ENCODE results near the gene KANK2.

DNA sequence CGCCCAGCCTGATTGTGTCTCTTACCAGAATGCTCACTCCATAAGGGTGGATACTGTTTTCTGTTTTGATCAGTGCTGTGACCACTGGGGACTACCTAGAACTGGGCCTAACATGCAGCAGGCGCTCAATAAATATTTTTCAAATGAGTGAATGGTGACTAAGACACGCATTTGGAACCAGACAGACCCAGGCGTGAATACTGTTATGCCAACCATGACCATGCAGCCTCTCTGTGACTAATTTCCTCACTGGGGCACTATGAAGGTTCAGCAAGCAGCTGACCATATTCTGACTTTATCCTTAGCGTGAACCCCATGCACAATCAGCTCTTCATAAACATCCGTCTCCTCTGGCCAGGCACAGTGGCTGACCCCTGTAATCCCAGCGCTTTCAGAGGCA, 28.8 kb downstream of the KANK2 start:
- TF ChIP-seq, protein P1, sequence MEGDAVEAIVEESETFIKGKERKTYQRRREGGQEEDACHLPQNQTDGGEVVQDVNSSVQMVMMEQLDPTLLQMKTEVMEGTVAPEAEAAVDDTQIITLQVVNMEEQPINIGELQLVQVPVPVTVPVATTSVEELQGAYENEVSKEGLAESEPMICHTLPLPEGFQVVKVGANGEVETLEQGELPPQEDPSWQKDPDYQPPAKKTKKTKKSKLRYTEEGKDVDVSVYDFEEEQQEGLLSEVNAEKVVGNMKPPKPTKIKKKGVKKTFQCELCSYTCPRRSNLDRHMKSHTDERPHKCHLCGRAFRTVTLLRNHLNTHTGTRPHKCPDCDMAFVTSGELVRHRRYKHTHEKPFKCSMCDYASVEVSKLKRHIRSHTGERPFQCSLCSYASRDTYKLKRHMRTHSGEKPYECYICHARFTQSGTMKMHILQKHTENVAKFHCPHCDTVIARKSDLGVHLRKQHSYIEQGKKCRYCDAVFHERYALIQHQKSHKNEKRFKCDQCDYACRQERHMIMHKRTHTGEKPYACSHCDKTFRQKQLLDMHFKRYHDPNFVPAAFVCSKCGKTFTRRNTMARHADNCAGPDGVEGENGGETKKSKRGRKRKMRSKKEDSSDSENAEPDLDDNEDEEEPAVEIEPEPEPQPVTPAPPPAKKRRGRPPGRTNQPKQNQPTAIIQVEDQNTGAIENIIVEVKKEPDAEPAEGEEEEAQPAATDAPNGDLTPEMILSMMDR (conservative IDR thresholded peaks at IDR 0.05 in 1 of 2, IDR thresholded peaks at IDR 0.05 in 1 of 2; ENCODE audit: extremely low read depth in 1 of 2, insufficient read depth in 1 of 2, low read depth in 1 of 2, low read length in 2 of 2): peak in 1 of 2 donors; percentile 4
- no peak for TF ChIP-seq EZH2 (IDR thresholded peaks at IDR 0.05; ENCODE audit: borderline replicate concordance, low read length)

Data from mammary epithelial cell (primary cell).